Measurements from ENCODE around the gene SLC39A11.
A peak's percentile ranks its signal among the peaks of the same experiment; 100 is the strongest.

The SLC39A11 gene

GRCh38 chr17:72747501-72747900 lies 345.0 kb downstream of the SLC39A11 start:
- no peak for DNase-seq (ENCODE audit: low read depth)

GRCh38 chr17:72745241-72745640 lies 347.2 kb downstream of the SLC39A11 start:
- DNase-seq (ENCODE audit: low read depth): no peak

- no peak for DNase-seq (ENCODE audit: low read depth)
Measured at GRCh38 chr17:72743037-72743467, 349.4 kb downstream of the SLC39A11 start.

GRCh38 chr17:72737151-72737690 lies 355.3 kb downstream of the SLC39A11 start:
- no peak for DNase-seq (ENCODE audit: low read depth)

- no peak for DNase-seq (ENCODE audit: low read depth)
Measured at GRCh38 chr17:72735592-72735991, 356.9 kb downstream of the SLC39A11 start.

GRCh38 chr17:72735048-72735447 lies 357.4 kb downstream of the SLC39A11 start:
- DNase-seq (ENCODE audit: low read depth): no peak

GRCh38 chr17:72734613-72735012 lies 357.9 kb downstream of the SLC39A11 start:
- DNase-seq (ENCODE audit: low read depth): no peak

GRCh38 chr17:72733619-72734282 lies 358.7 kb downstream of the SLC39A11 start:
- no peak for DNase-seq (ENCODE audit: low read depth)

GRCh38 chr17:72732893-72733618 lies 359.4 kb downstream of the SLC39A11 start:
- DNase-seq (ENCODE audit: low read depth): no peak

GRCh38 chr17:72730077-72730476 lies 362.4 kb downstream of the SLC39A11 start:
- DNase-seq (ENCODE audit: low read depth): no peak

- no peak for DNase-seq (ENCODE audit: low read depth)
Measured at GRCh38 chr17:72726936-72727335, 365.6 kb downstream of the SLC39A11 start.

- peak; percentile 34 for DNase-seq (ENCODE audit: low read depth)
Measured at GRCh38 chr17:72725433-72726068, 366.9 kb downstream of the SLC39A11 start.

- no peak for DNase-seq (ENCODE audit: low read depth)
Measured at GRCh38 chr17:72724267-72724666, 368.2 kb downstream of the SLC39A11 start.

- no peak for DNase-seq (ENCODE audit: low read depth)
Measured at GRCh38 chr17:72723711-72724110, 368.8 kb downstream of the SLC39A11 start.

- DNase-seq (ENCODE audit: low read depth): no peak
Measured at GRCh38 chr17:72720494-72720825, 372.0 kb downstream of the SLC39A11 start.

GRCh38 chr17:72719578-72720493 lies 372.7 kb downstream of the SLC39A11 start:
- no peak for DNase-seq (ENCODE audit: low read depth)

GRCh38 chr17:72719206-72719577 lies 373.3 kb downstream of the SLC39A11 start:
- DNase-seq (ENCODE audit: low read depth): no peak

- no peak for DNase-seq (ENCODE audit: low read depth)
Measured at GRCh38 chr17:72717676-72718075, 374.8 kb downstream of the SLC39A11 start.

GRCh38 chr17:72717276-72717675 lies 375.2 kb downstream of the SLC39A11 start:
- DNase-seq (ENCODE audit: low read depth): no peak

GRCh38 chr17:72715906-72716572 lies 376.4 kb downstream of the SLC39A11 start:
- DNase-seq (ENCODE audit: low read depth): peak; percentile 91

- DNase-seq (ENCODE audit: low read depth): no peak
Measured at GRCh38 chr17:72714357-72714966, 378.0 kb downstream of the SLC39A11 start.
